Pericardium fibroblast (primary cell): ENCODE data around the gene ISLR. TPM values are rescaled to one million over a fixed set of nuclear protein-coding genes. Genes with fewer than 3 reads are reported as not detected.

ENCODE experiments used
- total RNA-seq: library from RNA; depleted of rRNA; stranded (reverse); fragments of >200 nt; gene quantifications from 2 replicates; pipeline ENCODE4 v1.2.3, GENCODE V29; 2015

ISLR gene
- total RNA-seq, result 185 and 199 TPM in 2 replicates

GRCh38 chr15:74173380-74174218, at the start of gene ISLR:
TSS of gene ISLR (plus strand) at chr15:74173710. CDS start at chr15:74174859, 1,149 bp downstream.

GRCh38 chr15:74130155-74130848, 43.2 kb upstream of the ISLR start, which contains the start of gene ISLR2:
TSS of gene ISLR2 (plus strand) at chr15:74130586. CDS start at chr15:74132755, 2,169 bp downstream.

GRCh38 chr15:74202452-74203401, 29.2 kb downstream of the ISLR start, which contains the start of gene STRA6:
TSS of gene STRA6 (minus strand) at chr15:74202787. CDS start at chr15:74202267, 520 bp downstream.

Other genes starting within 250 kb of the ISLR start
- gene LOXL1, start 247.2 kb upstream of the ISLR start, total RNA-seq, result 227 and 313 TPM in 2 replicates
- 15.2 and 16.8 TPM in 2 replicates for gene STOML1, start 181.4 kb upstream of the ISLR start, total RNA-seq
- gene PML, start 179.0 kb upstream of the ISLR start, total RNA-seq, result 79.1 and 85.5 TPM in 2 replicates
- gene GOLGA6A, start 91.2 kb upstream of the ISLR start, total RNA-seq, result not detected in 2 replicates
- under 0.01 and 0.09 TPM in 2 replicates for gene ISLR2, start 43.1 kb upstream of the ISLR start, total RNA-seq
- 2.0 and 3.5 TPM in 2 replicates for gene STRA6, start 29.1 kb downstream of the ISLR start, total RNA-seq
- gene CCDC33, start 62.6 kb downstream of the ISLR start, total RNA-seq, result 1.3 TPM in 1 of 2 replicates, not detected in the other
- gene CYP11A1, start 193.9 kb downstream of the ISLR start, total RNA-seq, result 1.4 and 6.5 TPM in 2 replicates